H1 (cell line): ENCODE results near the gene KLF13. TPM values are rescaled to one million over a fixed set of nuclear protein-coding genes. Genes with fewer than 3 reads are reported as not detected.

ENCODE experiments used
- CTCF ChIA-PET: fragments of 300-600 bp; sonication (Branson Sonifier 250); formaldehyde crosslinking; loops from one replicate; lab custom pipeline; 2021; ENCODE audit not compliant: partially characterized antibody; lab: Charles Lee
- POLR2A ChIA-PET: fragments of 300-600 bp; sonication (Branson Sonifier 250); formaldehyde crosslinking; loops from one replicate; lab custom pipeline; 2021; ENCODE audit warnings: inconsistent platforms; ENCODE audit not compliant: partially characterized antibody; lab: Charles Lee
- DNase-seq, 2 experiments: peaks; one replicate each; pipeline versions ENCODE4 v3.0.0 to v3.0.0-alpha.2; 2010 to 2022; ENCODE audit warnings: low spot score in 2 of 2, low read depth in 1 of 2, mixed read lengths in 1 of 2
- FAIRE-seq: peaks from 2 replicates; lab custom pipeline; 2011; peaks lifted over from hg19 to GRCh38; lab: Jason Lieb, UNC
- H2AFZ ChIP-seq: 2 replicates; pipeline ENCODE4 v1.8.1; 2012; ENCODE audit warnings: low read length, inconsistent platforms
- H2AK5ac ChIP-seq: 2 replicates; pipeline ENCODE4 v1.6.1; 2013; ENCODE audit warnings: low read depth, low read length
- H2BK120ac ChIP-seq: replicated peaks from 2 replicates; pipeline ENCODE3; 2013; ENCODE audit warnings: low read depth, low read length, inconsistent platforms
- H2BK12ac ChIP-seq: 2 replicates; pipeline ENCODE4 v1.6.1; 2013; ENCODE audit warnings: low read depth, low read length
- H2BK15ac ChIP-seq: 2 replicates; pipeline ENCODE4 v1.6.1; 2013; ENCODE audit warnings: low read length
- H2BK20ac ChIP-seq: 2 replicates; pipeline ENCODE4 v1.6.1; 2013; ENCODE audit warnings: low read length
- H2BK5ac ChIP-seq: 2 replicates; pipeline ENCODE4 v1.6.1; 2013; ENCODE audit warnings: low read depth, low read length
- H3K14ac ChIP-seq: 2 replicates; pipeline ENCODE4 v1.6.1; 2013; ENCODE audit warnings: inconsistent platforms; ENCODE audit not compliant: insufficient read length
- H3K18ac ChIP-seq: 2 replicates; pipeline ENCODE4 v1.6.1; 2013; ENCODE audit warnings: low read length; ENCODE audit errors: extremely low read depth
- H3K23ac ChIP-seq: 2 replicates; pipeline ENCODE4 v1.6.1; 2013; ENCODE audit warnings: inconsistent platforms; ENCODE audit not compliant: insufficient read length
- H3K23me2 ChIP-seq: 2 replicates; pipeline ENCODE4 v1.6.1; 2013; ENCODE audit warnings: low read depth, low read length
- H3K27ac ChIP-seq: 2 replicates; pipeline ENCODE4 v1.6.1; 2011; ENCODE audit warnings: low read depth, low read length, inconsistent platforms
- H3K27me3 ChIP-seq, 4 experiments: replicated peaks in 1 of 4; 1 replicate in 1 of 4; 2 replicates in 3 of 4; pipeline versions ENCODE4 v1.6.1 to v1.8.1; 2011 to 2013; ENCODE audit warnings: low read length in 3 of 4, mild to moderate bottlenecking in 3 of 4, inconsistent platforms in 2 of 4, mixed read lengths in 2 of 4, moderate library complexity in 1 of 4; ENCODE audit not compliant: control insufficient read depth in 3 of 4, insufficient read depth in 3 of 4; ENCODE audit errors: extremely low read depth in 1 of 4
- H3K36me3 ChIP-seq, 4 experiments: 2 replicates each; pipeline versions ENCODE4 v1.6.1 to v1.8.1; 2011 to 2013; ENCODE audit warnings: mild to moderate bottlenecking in 4 of 4, low read length in 3 of 4, moderate library complexity in 2 of 4, control low read depth in 1 of 4, inconsistent platforms in 1 of 4; ENCODE audit not compliant: insufficient read depth in 4 of 4, control insufficient read depth in 2 of 4
- H3K4ac ChIP-seq: replicated peaks from 2 replicates; pipeline ENCODE3; 2013; ENCODE audit warnings: low read length, low read depth, mixed read lengths, inconsistent platforms; ENCODE audit not compliant: insufficient read length
- H3K4me1 ChIP-seq, 4 experiments: replicated peaks in 1 of 4; 1 replicate in 1 of 4; 2 replicates in 3 of 4; pipeline versions ENCODE4 v1.6.1 to v1.8.1; 2011 to 2013; ENCODE audit warnings: low read length in 3 of 4, inconsistent platforms in 2 of 4, mixed read lengths in 1 of 4; ENCODE audit not compliant: insufficient read depth in 4 of 4, control insufficient read depth in 3 of 4
- H3K4me2 ChIP-seq, 2 experiments: 2 replicates each; pipeline versions ENCODE4 v1.6.1 to v1.8.1; 2011 to 2013; ENCODE audit warnings: low read depth in 2 of 2, low read length in 2 of 2, control low read depth in 1 of 2, inconsistent platforms in 1 of 2, mild to moderate bottlenecking in 1 of 2; ENCODE audit not compliant: insufficient read depth in 1 of 2
- H3K4me3 ChIP-seq, 4 experiments: fragments of 200-600, 300-600 bp in 1 of 4; sonication (generic), shearing (Covaris generic), sonication (Bioruptor Twin) in 1 of 4; 2 replicates each; pipeline versions ENCODE4 v1.5.1 to v1.8.1; 2011 to 2016; ENCODE audit warnings: low read length in 4 of 4, low read depth in 3 of 4, control low read depth in 2 of 4, inconsistent platforms in 2 of 4, mild to moderate bottlenecking in 2 of 4, mixed read lengths in 1 of 4, moderate library complexity in 1 of 4; ENCODE audit not compliant: insufficient read depth in 2 of 4; ENCODE audit errors: extremely low read depth in 1 of 4
- H3K56ac ChIP-seq: replicated peaks from 2 replicates; pipeline ENCODE3; 2013; ENCODE audit warnings: low read depth, mild to moderate bottlenecking, mixed read lengths, low read length, inconsistent platforms; ENCODE audit not compliant: insufficient read length
- H3K79me1 ChIP-seq: 2 replicates; pipeline ENCODE4 v1.6.1; 2013; ENCODE audit warnings: low read depth, low read length, control low read depth
- H3K79me2 ChIP-seq, 2 experiments: 2 replicates each; pipeline versions ENCODE4 v1.6.1 to v1.8.1; 2012 to 2013; ENCODE audit warnings: low read length in 2 of 2, mild to moderate bottlenecking in 2 of 2, inconsistent platforms in 1 of 2; ENCODE audit not compliant: insufficient read depth in 2 of 2, control insufficient read depth in 1 of 2
- H3K9ac ChIP-seq, 4 experiments: replicated peaks in 1 of 4; 1 replicate in 1 of 4; 2 replicates in 3 of 4; pipeline versions ENCODE4 v1.6.1 to v1.8.1; 2011 to 2013; ENCODE audit warnings: low read depth in 3 of 4, low read length in 3 of 4, control low read depth in 2 of 4, mild to moderate bottlenecking in 2 of 4, moderate library complexity in 2 of 4, inconsistent platforms in 1 of 4; ENCODE audit errors: extremely low read depth in 1 of 4
- H3K9me3 ChIP-seq, 2 experiments: 2 replicates each; pipeline versions ENCODE4 v1.6.1 to v1.8.1; 2012 to 2013; ENCODE audit warnings: mild to moderate bottlenecking in 2 of 2, moderate library complexity in 2 of 2, control low read depth in 1 of 2, inconsistent platforms in 1 of 2, low read depth in 1 of 2, low read length in 1 of 2, mixed read lengths in 1 of 2; ENCODE audit not compliant: insufficient read depth in 2 of 2
- H4K20me1 ChIP-seq, 2 experiments: replicated peaks in 1 of 2; 2 replicates each; pipeline versions ENCODE3 to v1.8.1; 2011 to 2013; ENCODE audit warnings: inconsistent platforms in 2 of 2, low read length in 2 of 2, mild to moderate bottlenecking in 1 of 2; ENCODE audit not compliant: insufficient read depth in 2 of 2, control insufficient read depth in 1 of 2
- H4K5ac ChIP-seq: 2 replicates; pipeline ENCODE4 v1.6.1; 2013; ENCODE audit warnings: low read length, low read depth, mixed read lengths, inconsistent platforms; ENCODE audit not compliant: insufficient read length
- H4K8ac ChIP-seq: 2 replicates; pipeline ENCODE4 v1.8.0; 2013; ENCODE audit warnings: mild to moderate bottlenecking, moderate library complexity, low read length, inconsistent platforms; ENCODE audit not compliant: insufficient read depth; ENCODE audit errors: extremely low read depth
- H4K91ac ChIP-seq: replicated peaks from 2 replicates; pipeline ENCODE3; 2013; ENCODE audit warnings: low read length, mixed read lengths, inconsistent platforms; ENCODE audit not compliant: insufficient read length
- CTCF ChIP-seq, 3 experiments: IDR thresholded peaks; 1 replicate in 2 of 3; 2 replicates in 1 of 3; pipeline versions ENCODE4 v1.5.1 to v1.6.1; 2011; ENCODE audit warnings: low read length in 3 of 3, mild to moderate bottlenecking in 3 of 3, inconsistent platforms in 2 of 3, low read depth in 1 of 3, moderate library complexity in 1 of 3; ENCODE audit not compliant: insufficient read depth in 1 of 3; ENCODE audit errors: control extremely low read depth in 1 of 3
- GTF2F1 ChIP-seq: IDR thresholded peaks from 2 replicates; pipeline ENCODE4 v1.6.1; 2012; ENCODE audit warnings: low read depth, low read length, improper control_type of control experiment, borderline replicate concordance
- MAX ChIP-seq: IDR thresholded peaks from 2 replicates; pipeline ENCODE4 v1.6.1; 2012; ENCODE audit warnings: inconsistent platforms
- NANOG ChIP-seq: IDR thresholded peaks from 2 replicates; pipeline ENCODE4 v1.6.1; 2011; ENCODE audit warnings: low read length, low read depth, mild to moderate bottlenecking, inconsistent platforms; ENCODE audit not compliant: insufficient read depth, poor library complexity, severe bottlenecking
- PHF8 ChIP-seq: fragments of 200-600 bp; sonication (generic); conservative IDR thresholded peaks from 2 replicates; pipeline ENCODE4 v1.7.1; 2012; ENCODE audit warnings: low read depth, mild to moderate bottlenecking, inconsistent platforms, low read length, moderate library complexity
- RBBP5 ChIP-seq: IDR thresholded peaks from 2 replicates; pipeline ENCODE4 v1.7.1; 2012; ENCODE audit warnings: low read depth, mild to moderate bottlenecking, inconsistent platforms, low read length, moderate library complexity, borderline replicate concordance
- RXRA ChIP-seq: IDR thresholded peaks from 2 replicates; pipeline ENCODE4 v1.6.1; 2011; ENCODE audit warnings: low read depth, mild to moderate bottlenecking, low read length, moderate library complexity; ENCODE audit not compliant: insufficient read depth
- SAP30 ChIP-seq: fragments of 300-600 bp; sonication (generic); IDR thresholded peaks from 2 replicates; pipeline ENCODE4 v1.7.1; 2012; ENCODE audit warnings: low read length, moderate library complexity, mild to moderate bottlenecking, inconsistent platforms; ENCODE audit not compliant: insufficient read depth, insufficient replicate concordance
- TBP ChIP-seq: IDR thresholded peaks from 2 replicates; pipeline ENCODE4 v1.6.1; 2011; ENCODE audit warnings: low read depth, low read length, improper control_type of control experiment
- TCF12 ChIP-seq: IDR thresholded peaks from 2 replicates; pipeline ENCODE4 v1.6.1; 2011; ENCODE audit warnings: low read depth, mild to moderate bottlenecking, low read length
- WGBS, 2 experiments: shearing (Covaris generic) in 1 of 2; methylation state at CpG; one replicate each; pipeline versions ENCODE4 v1.1.6 to v1.1.7; 2013 to 2015; ENCODE audit warnings: low lambda C conversion rate in 2 of 2, mixed read lengths in 2 of 2, inconsistent platforms in 1 of 2, low coverage in 1 of 2, missing lambda C conversion rate in 1 of 2; ENCODE audit not compliant: insufficient replicate concordance in 2 of 2, insufficient coverage in 1 of 2, insufficient read length in 1 of 2; ENCODE audit errors: extremely low coverage in 1 of 2, missing lambda C conversion rate in 1 of 2; 5-methylcytosine and 5-hydroxymethylcytosine counted together
- polyA plus RNA-seq, 7 experiments: library from polyadenylated mRNA; depleted of rRNA in 3 of 7; stranded (reverse) in 5 of 7; unstranded in 2 of 7; fragments of >200 nt in 5 of 7; fragments of 200-250 nt in 2 of 7; gene quantifications; 1 replicate in 5 of 7; 2 replicates in 1 of 7; 4 replicates in 1 of 7; pipeline versions ENCODE4 v1.2.1 to v1.2.3, GENCODE V29; 2011 to 2013; ENCODE audit warnings: missing spikeins in 2 of 7, mixed read lengths in 2 of 7
- total RNA-seq: library from RNA; stranded (reverse); fragmentation: NEBNext Ultra II Directional; extraction: Animal tissue kit (Norgen Biotek cat#: 25700); gene quantifications from 2 replicates; pipeline ENCODE4 v1.2.1, GENCODE V29; 2021

The KLF13 gene
- total and polyA plus RNA-seq, 2 of the 8 experiments (the other 6 are each of a cell fraction or from before 2014, with no cell fraction given) = 18.3 to 33.4 TPM

GRCh38 chr15:31390029-31390428 is 63.4 kb downstream of the KLF13 start:
- Histone ChIP-seq H3K27me3 (peaks cover 7 to 23% (median 21%) of the 10 kb centered on the region in 4 experiments; a peak in 6 of 7 replicates), H2BK15ac (no peak overlapping the region), H4K20me1 (no peaks in the 10 kb centered on the region), H3K56ac (no peak overlapping the region), H3K14ac (no peak overlapping the region), H3K9ac (no peak overlapping the region), H2BK20ac (no peak overlapping the region), H2AK5ac (no peak overlapping the region), H3K23me2 (peaks cover 11% of the 10 kb centered on the region), H3K9me3 (no peaks in the 10 kb centered on the region), H3K18ac (no peak overlapping the region), H2AFZ (no peak overlapping the region), H3K4me3 (no peak overlapping the region), H3K27ac (no peak overlapping the region), H3K23ac (no peak overlapping the region), H3K4ac (no peak overlapping the region), H4K8ac (no peak overlapping the region), H4K5ac (no peak overlapping the region), H3K4me1 (peaks cover 0 to 5% (median 4%) of the 10 kb centered on the region in 4 experiments; a peak in 5 of 7 replicates), H3K4me2 (no peak overlapping the region), H2BK120ac (no peak overlapping the region), H4K91ac (no peak overlapping the region), H3K79me2 (no peaks in the 10 kb centered on the region), H2BK5ac (no peak overlapping the region), H3K79me1 (no peaks in the 10 kb centered on the region), H3K36me3 (no peaks in the 10 kb centered on the region), H2BK12ac (no peak overlapping the region)
- DNase-seq (no peak), FAIRE-seq (no peak)
- ChIA-PET CTCF (interaction anchor here (0.8 to 2.0 kb wide), 5 partner anchors 9 to 170 kb away, joined by 3 to 5 read pairs (median 3); no protein-coding TSS in a partner anchor), POLR2A (interaction anchor here (1.3 to 1.6 kb wide), 2 partner anchors 28 to 61 kb away, joined by 3 read pairs; no protein-coding TSS in a partner anchor)
- 86% methylated on average over 3 of the region's 3 CpGs; no CpG with 5 or more reads in 1 of the 2 experiments for WGBS, 2 experiments
- no peak for TF ChIP-seq RBBP5
- TF ChIP-seq NANOG = no peak
- no peak for TF ChIP-seq PHF8
- TF ChIP-seq TCF12 = no peak
- no peak for TF ChIP-seq CTCF (IDR thresholded peaks at IDR 0.05; ENCODE audit: control extremely low read depth in 1 of 3, insufficient read depth in 1 of 3, low read depth in 1 of 3, low read length in 3 of 3)
- TF ChIP-seq SAP30 = no peak
- no peak for TF ChIP-seq RXRA
- TF ChIP-seq MAX = no peak
- no peak for TF ChIP-seq TBP
- no peak for TF ChIP-seq GTF2F1
